ENCODE measurements around the gene PIK3C2G.

Gene PIK3C2G

GRCh38 chr12:18368594-18368993, 107.3 kb downstream of the PIK3C2G start:
- TF ChIP-seq CTCF (conservative IDR thresholded peaks at IDR 0.05; ENCODE audit: low read length) = no peak
- TF ChIP-seq EZH2phosphoT487 (IDR thresholded peaks at IDR 0.05; ENCODE audit: borderline replicate concordance) = no peak
- Histone ChIP-seq H3K9ac (ENCODE audit: low read depth, low read length, poor library complexity, severe bottlenecking) (no peak overlapping the region), H3K9me3 (ENCODE audit: insufficient read depth, low read depth, low read length) (no peaks in the 10 kb centered on the region)

GRCh38 chr12:18373181-18373580, 111.9 kb downstream of the PIK3C2G start:
- no peak for TF ChIP-seq EZH2phosphoT487 (IDR thresholded peaks at IDR 0.05; ENCODE audit: borderline replicate concordance)
- TF ChIP-seq CTCF (conservative IDR thresholded peaks at IDR 0.05; ENCODE audit: low read length) = no peak
- H3K4me2 ChIP-seq (ENCODE audit: low read depth, low read length, poor library complexity, severe bottlenecking) = no peak overlapping the region
- H3K9ac ChIP-seq (ENCODE audit: low read depth, low read length, poor library complexity, severe bottlenecking) = no peak overlapping the region
- H3K4me3 ChIP-seq (ENCODE audit: low read length, poor library complexity, severe bottlenecking) = no peak overlapping the region
- no peaks in the 10 kb centered on the region for H3K27me3 ChIP-seq (ENCODE audit: insufficient read depth, low read length, poor library complexity, severe bottlenecking)
- no peaks in the 10 kb centered on the region for H4K20me1 ChIP-seq (ENCODE audit: insufficient read depth, low read length, poor library complexity, severe bottlenecking)
- no peaks in the 10 kb centered on the region for H3K36me3 ChIP-seq (ENCODE audit: insufficient read depth, low read length)
- no peaks in the 10 kb centered on the region; the same call in 1 of the 2 replicates for H3K9me3 ChIP-seq (ENCODE audit: insufficient read depth, low read depth, low read length)
- no peaks in the 10 kb centered on the region for H3F3A ChIP-seq (ENCODE audit: low read depth)
- H3K79me2 ChIP-seq (ENCODE audit: insufficient read depth, low read length) = no peaks in the 10 kb centered on the region
- H3K4me1 ChIP-seq (ENCODE audit: insufficient read depth, low read length, poor library complexity, severe bottlenecking) = no peaks in the 10 kb centered on the region
- no peak overlapping the region for H2AFZ ChIP-seq (ENCODE audit: low read length)
- H3K9me2 ChIP-seq (replicated peaks; ENCODE audit: low read depth, low read length) = no peaks in the 10 kb centered on the region

More at GRCh38 chr12:18368594-18368993, 107.3 kb downstream of the PIK3C2G start:
- no peaks in the 10 kb centered on the region for H3K27me3 ChIP-seq (ENCODE audit: insufficient read depth, low read length, poor library complexity, severe bottlenecking)
- H2AFZ ChIP-seq (ENCODE audit: low read length) = no peak overlapping the region
- H3K36me3 ChIP-seq (ENCODE audit: insufficient read depth, low read length) = no peaks in the 10 kb centered on the region
- H3F3A ChIP-seq (ENCODE audit: low read depth) = no peaks in the 10 kb centered on the region
- no peaks in the 10 kb centered on the region for H3K79me2 ChIP-seq (ENCODE audit: insufficient read depth, low read length)
- H3K4me2 ChIP-seq (ENCODE audit: low read depth, low read length, poor library complexity, severe bottlenecking) = no peak overlapping the region
- no peaks in the 10 kb centered on the region for H3K4me1 ChIP-seq (ENCODE audit: insufficient read depth, low read length, poor library complexity, severe bottlenecking)
- H3K4me3 ChIP-seq (ENCODE audit: low read length, poor library complexity, severe bottlenecking) = no peak overlapping the region
- H4K20me1 ChIP-seq (ENCODE audit: insufficient read depth, low read length, poor library complexity, severe bottlenecking) = no peaks in the 10 kb centered on the region
- H3K9me2 ChIP-seq (replicated peaks; ENCODE audit: low read depth, low read length) = no peaks in the 10 kb centered on the region

GRCh38 chr12:18375131-18375530, 113.8 kb downstream of the PIK3C2G start:
- no peaks in the 10 kb centered on the region for H3K36me3 ChIP-seq (ENCODE audit: insufficient read depth, low read length)
- TF ChIP-seq CTCF (conservative IDR thresholded peaks at IDR 0.05; ENCODE audit: low read length) (no peak), EZH2phosphoT487 (IDR thresholded peaks at IDR 0.05; ENCODE audit: borderline replicate concordance) (no peak)
- no peaks in the 10 kb centered on the region for H3F3A ChIP-seq (ENCODE audit: low read depth)
- no peak overlapping the region for H3K9ac ChIP-seq (ENCODE audit: low read depth, low read length, poor library complexity, severe bottlenecking)
- H3K9me3 ChIP-seq (ENCODE audit: insufficient read depth, low read depth, low read length) = no peaks in the 10 kb centered on the region; the same call in 1 of the 2 replicates
- no peak overlapping the region for H2AFZ ChIP-seq (ENCODE audit: low read length)
- no peak overlapping the region for H3K4me2 ChIP-seq (ENCODE audit: low read depth, low read length, poor library complexity, severe bottlenecking)
- H3K27me3 ChIP-seq (ENCODE audit: insufficient read depth, low read length, poor library complexity, severe bottlenecking) = no peaks in the 10 kb centered on the region
- H4K20me1 ChIP-seq (ENCODE audit: insufficient read depth, low read length, poor library complexity, severe bottlenecking) = no peaks in the 10 kb centered on the region
- no peak overlapping the region for H3K4me3 ChIP-seq (ENCODE audit: low read length, poor library complexity, severe bottlenecking)
- H3K79me2 ChIP-seq (ENCODE audit: insufficient read depth, low read length) = no peaks in the 10 kb centered on the region
- H3K9me2 ChIP-seq (replicated peaks; ENCODE audit: low read depth, low read length) = no peaks in the 10 kb centered on the region
- no peaks in the 10 kb centered on the region for H3K4me1 ChIP-seq (ENCODE audit: insufficient read depth, low read length, poor library complexity, severe bottlenecking)

Measured in Loucy (cell line).